H9 (cell line): ENCODE measurements around the gene SGCD. TPM values are rescaled to one million over a fixed set of nuclear protein-coding genes. Genes with fewer than 3 reads are reported as not detected.

Experiments used
- DNase-seq: peaks from one replicate; pipeline ENCODE4 v3.0.0-alpha.2; 2017
- H2AFZ ChIP-seq: one replicate; pipeline ENCODE4 v1.6.1; 2013; ENCODE audit warnings: mild to moderate bottlenecking, low read length, control low read depth, moderate library complexity
- H2AK5ac ChIP-seq: 2 replicates; pipeline ENCODE4 v1.6.1; 2013; ENCODE audit warnings: low read length, control low read depth, mixed read lengths; ENCODE audit not compliant: insufficient read length
- H2BK120ac ChIP-seq: one replicate; pipeline ENCODE4 v1.6.1; 2013; ENCODE audit warnings: low read depth, mild to moderate bottlenecking, low read length, control low read depth, inconsistent platforms; ENCODE audit not compliant: poor library complexity, severe bottlenecking
- H2BK12ac ChIP-seq: 2 replicates; pipeline ENCODE4 v1.6.1; 2013; ENCODE audit warnings: low read length, control low read depth, mixed read lengths, low read depth; ENCODE audit not compliant: insufficient read length
- H2BK15ac ChIP-seq: 2 replicates; pipeline ENCODE4 v1.6.1; 2013; ENCODE audit warnings: low read depth, low read length, control low read depth
- H2BK20ac ChIP-seq: one replicate; pipeline ENCODE4 v1.6.1; 2013; ENCODE audit warnings: low read depth, mild to moderate bottlenecking, low read length, control low read depth, inconsistent platforms; ENCODE audit not compliant: poor library complexity, severe bottlenecking
- H2BK5ac ChIP-seq: 2 replicates; pipeline ENCODE4 v1.6.1; 2013; ENCODE audit warnings: low read length, control low read depth, mixed read lengths; ENCODE audit not compliant: insufficient read length
- H3K14ac ChIP-seq: 2 replicates; pipeline ENCODE4 v1.6.1; 2013; ENCODE audit warnings: low read length, control low read depth; ENCODE audit not compliant: insufficient read depth
- H3K18ac ChIP-seq: 2 replicates; pipeline ENCODE4 v1.6.1; 2013; ENCODE audit warnings: low read depth, mild to moderate bottlenecking, mixed read lengths, low read length, control low read depth; ENCODE audit not compliant: insufficient read length
- H3K23ac ChIP-seq: 2 replicates; pipeline ENCODE4 v1.6.1; 2013; ENCODE audit warnings: low read length, control low read depth, mixed read lengths, low read depth; ENCODE audit not compliant: insufficient read length
- H3K23me2 ChIP-seq: 2 replicates; pipeline ENCODE4 v1.6.1; 2013; ENCODE audit warnings: low read depth, mild to moderate bottlenecking, mixed read lengths, low read length, control low read depth; ENCODE audit not compliant: insufficient read length, poor library complexity, severe bottlenecking
- H3K27ac ChIP-seq: 2 replicates; pipeline ENCODE4 v1.5.1; 2013; ENCODE audit warnings: low read length, control low read depth, mixed read lengths, low read depth; ENCODE audit not compliant: insufficient read length
- H3K27me3 ChIP-seq: 2 replicates; pipeline ENCODE4 v1.6.1; 2013; ENCODE audit warnings: low read length, control low read depth, inconsistent platforms; ENCODE audit not compliant: insufficient read depth
- H3K4ac ChIP-seq: 2 replicates; pipeline ENCODE4 v1.6.1; 2013; ENCODE audit warnings: low read depth, mild to moderate bottlenecking, control low read depth, inconsistent platforms, low read length, moderate library complexity
- H3K4me1 ChIP-seq: 2 replicates; pipeline ENCODE4 v1.6.1; 2013; ENCODE audit warnings: low read length, control low read depth, inconsistent platforms; ENCODE audit not compliant: insufficient read depth
- H3K4me2 ChIP-seq: 2 replicates; pipeline ENCODE4 v1.6.1; 2013; ENCODE audit warnings: low read length, control low read depth, mixed read lengths; ENCODE audit not compliant: insufficient read length, insufficient read depth
- H3K56ac ChIP-seq: 2 replicates; pipeline ENCODE4 v1.6.1; 2013; ENCODE audit warnings: low read depth, mild to moderate bottlenecking, mixed read lengths, low read length, control low read depth; ENCODE audit not compliant: insufficient read length
- H3K79me1 ChIP-seq: 2 replicates; pipeline ENCODE4 v1.6.1; 2013; ENCODE audit warnings: low read depth, mild to moderate bottlenecking, moderate library complexity, low read length, control low read depth, inconsistent platforms; ENCODE audit not compliant: insufficient read depth, poor library complexity, severe bottlenecking
- H3K79me2 ChIP-seq: 2 replicates; pipeline ENCODE4 v1.6.1; 2013; ENCODE audit warnings: low read length, control low read depth, inconsistent platforms; ENCODE audit not compliant: insufficient read depth
- H3K9ac ChIP-seq: 2 replicates; pipeline ENCODE4 v1.6.1; 2013; ENCODE audit warnings: low read length, control low read depth, mixed read lengths; ENCODE audit not compliant: insufficient read length; ENCODE audit errors: extremely low read depth
- H3K9me3 ChIP-seq: one replicate; pipeline ENCODE4 v1.6.1; 2013; ENCODE audit warnings: low read depth, low read length, inconsistent platforms; ENCODE audit not compliant: control insufficient read depth
- H3T11ph ChIP-seq: one replicate; pipeline ENCODE4 v1.6.1; 2013; ENCODE audit warnings: mild to moderate bottlenecking, low read length, control low read depth, inconsistent platforms
- H4K20me1 ChIP-seq: one replicate; pipeline ENCODE4 v1.6.1; 2013; ENCODE audit not compliant: control insufficient read depth, insufficient read length, insufficient read depth
- H4K5ac ChIP-seq: 2 replicates; pipeline ENCODE4 v1.6.1; 2013; ENCODE audit warnings: low read depth, mild to moderate bottlenecking, mixed read lengths, low read length, control low read depth; ENCODE audit not compliant: insufficient read length
- H4K8ac ChIP-seq: replicated peaks from 2 replicates; pipeline ENCODE4 v1.6.1; 2013; ENCODE audit warnings: low read length, control low read depth, mixed read lengths, low read depth; ENCODE audit not compliant: insufficient read length
- H4K91ac ChIP-seq: 2 replicates; pipeline ENCODE4 v1.6.1; 2013; ENCODE audit warnings: low read depth, mild to moderate bottlenecking, moderate library complexity, mixed read lengths, low read length, control low read depth; ENCODE audit not compliant: insufficient read length
- H3K27ac Mint-ChIP-seq, 3 experiments: 2 replicates in 2 of 3; 3 replicates in 1 of 3; pipeline ENCODE4 v1.8.0; 2020 to 2021; ENCODE audit warnings: mixed read lengths in 3 of 3, mild to moderate bottlenecking in 1 of 3, moderate library complexity in 1 of 3
- H3K27me3 Mint-ChIP-seq: 2 replicates; pipeline ENCODE4 v1.8.0; 2021; ENCODE audit warnings: low read depth, mild to moderate bottlenecking, moderate library complexity, mixed read lengths
- H3K36me3 Mint-ChIP-seq, 3 experiments: 2 replicates in 2 of 3; 3 replicates in 1 of 3; pipeline ENCODE4 v1.8.0; 2020 to 2021; ENCODE audit warnings: low read depth in 3 of 3, mixed read lengths in 3 of 3; ENCODE audit not compliant: insufficient read depth in 1 of 3
- H3K4me1 Mint-ChIP-seq, 2 experiments: 2 replicates each; pipeline ENCODE4 v1.8.0; 2020; ENCODE audit warnings: mixed read lengths in 2 of 2
- H3K4me3 Mint-ChIP-seq, 2 experiments: 2 replicates in 1 of 2; 3 replicates in 1 of 2; pipeline ENCODE4 v1.8.0; 2020 to 2021; ENCODE audit warnings: mild to moderate bottlenecking in 2 of 2, mixed read lengths in 2 of 2, moderate library complexity in 1 of 2
- H3K9me3 Mint-ChIP-seq, 2 experiments: 2 replicates in 1 of 2; 3 replicates in 1 of 2; pipeline ENCODE4 v1.8.0; 2020; ENCODE audit warnings: mild to moderate bottlenecking in 2 of 2, mixed read lengths in 2 of 2, moderate library complexity in 1 of 2
- CTCF ChIP-seq: fragments of 200-600 bp; sonication (generic); conservative IDR thresholded peaks from 3 replicates; pipeline ENCODE4 v1.8.0; 2021; ENCODE audit warnings: antibody characterized with exemption, mild to moderate bottlenecking
- WGBS: extraction: QIAGEN DNeasy Blood & Tissue Kit; methylation state at CpG from one replicate; pipeline ENCODE4 v1.1.7; 2013; ENCODE audit warnings: missing lambda C conversion rate, low lambda C conversion rate, mixed read lengths; ENCODE audit not compliant: insufficient read length; ENCODE audit errors: extremely low coverage; 5-methylcytosine and 5-hydroxymethylcytosine counted together
- total RNA-seq: library from RNA; stranded (reverse); gene quantifications from 2 replicates; pipeline ENCODE4 v1.2.1, GENCODE V29; 2021

SGCD gene
- total RNA-seq, 1 experiment from 2014 or later = 0.11 TPM

GRCh38 chr5:156383510-156384265 is 56.7 kb downstream of the SGCD start:
- no peak overlapping the region for H3K14ac ChIP-seq
- no peaks in the 10 kb centered on the region for H3K27me3 Mint-ChIP-seq
- no peak overlapping the region for H2BK15ac ChIP-seq
- H3K4me3 Mint-ChIP-seq = no peak overlapping the region
- no peaks in the 10 kb centered on the region for H4K20me1 ChIP-seq
- no peak overlapping the region for H3K27ac ChIP-seq
- H2AFZ ChIP-seq = no peak overlapping the region
- H3K23ac ChIP-seq = no peak overlapping the region
- H3K36me3 Mint-ChIP-seq = no peaks in the 10 kb centered on the region
- no peaks in the 10 kb centered on the region for H3K4me1 ChIP-seq
- H3K18ac ChIP-seq = no peak overlapping the region
- no peaks in the 10 kb centered on the region for H3K9me3 Mint-ChIP-seq
- no peak overlapping the region for H4K5ac ChIP-seq
- no peaks in the 10 kb centered on the region for H3K27me3 ChIP-seq
- no peak overlapping the region for H3K27ac Mint-ChIP-seq
- DNase-seq = no peak
- H3K56ac ChIP-seq = no peak overlapping the region
- no peaks in the 10 kb centered on the region for H3K9me3 ChIP-seq
- no peaks in the 10 kb centered on the region for H3K4me1 Mint-ChIP-seq
- no peak overlapping the region for H2BK20ac ChIP-seq
- H3T11ph ChIP-seq = no peak overlapping the region
- no peak overlapping the region for H3K4me2 ChIP-seq
- H3K23me2 ChIP-seq = no peaks in the 10 kb centered on the region
- no peak overlapping the region for H4K8ac ChIP-seq
- H3K4ac ChIP-seq = no peak overlapping the region
- TF ChIP-seq CTCF = no peak
- no peaks in the 10 kb centered on the region for H3K79me2 ChIP-seq
- no peak overlapping the region for H2BK5ac ChIP-seq
- no peak overlapping the region for H4K91ac ChIP-seq
- H2BK12ac ChIP-seq = no peak overlapping the region
- no peaks in the 10 kb centered on the region for H3K79me1 ChIP-seq
- no peak overlapping the region for H2AK5ac ChIP-seq
- no peak overlapping the region for H2BK120ac ChIP-seq
- WGBS = no CpG with 5 or more reads among the region's 5 CpGs
- no peak overlapping the region for H3K9ac ChIP-seq
